Testis (tissue), 2 donors: ENCODE data around the gene COL2A1.

Source experiments
- CTCF ChIP-seq, 3 experiments: fragments of 450-650 bp in 2 of 3; fragments of 200-600 bp in 1 of 3; sonication (generic) in 1 of 3; IDR thresholded peaks; one replicate each; pipeline ENCODE4 v1.5.1; 2016 to 2019; ENCODE audit warnings: antibody characterized with exemption in 3 of 3, mild to moderate bottlenecking in 2 of 3, moderate library complexity in 1 of 3
- POLR2A ChIP-seq: fragments of 450-650 bp; IDR thresholded peaks from one replicate; pipeline ENCODE4 v1.6.1; 2017; ENCODE audit warnings: antibody characterized with exemption, mild to moderate bottlenecking, moderate library complexity

GRCh38 chr12:48012070-48012469 lies 7.8 kb upstream of the COL2A1 start:
- TF ChIP-seq CTCF (IDR thresholded peaks at IDR 0.05) (no peak), POLR2A (no peak)
